Hematopoietic multipotent progenitor cell treated with erythropoietin and hydrocortisone succinate and interleukin-3 and kit ligand, for 6 days (in vitro differentiated cells): Measurements from ENCODE around the gene SPARC.

Experiments used
- DNase-seq: peaks from one replicate; pipeline ENCODE4 v3.0.0-alpha.2; 2015

SPARC gene

DNA sequence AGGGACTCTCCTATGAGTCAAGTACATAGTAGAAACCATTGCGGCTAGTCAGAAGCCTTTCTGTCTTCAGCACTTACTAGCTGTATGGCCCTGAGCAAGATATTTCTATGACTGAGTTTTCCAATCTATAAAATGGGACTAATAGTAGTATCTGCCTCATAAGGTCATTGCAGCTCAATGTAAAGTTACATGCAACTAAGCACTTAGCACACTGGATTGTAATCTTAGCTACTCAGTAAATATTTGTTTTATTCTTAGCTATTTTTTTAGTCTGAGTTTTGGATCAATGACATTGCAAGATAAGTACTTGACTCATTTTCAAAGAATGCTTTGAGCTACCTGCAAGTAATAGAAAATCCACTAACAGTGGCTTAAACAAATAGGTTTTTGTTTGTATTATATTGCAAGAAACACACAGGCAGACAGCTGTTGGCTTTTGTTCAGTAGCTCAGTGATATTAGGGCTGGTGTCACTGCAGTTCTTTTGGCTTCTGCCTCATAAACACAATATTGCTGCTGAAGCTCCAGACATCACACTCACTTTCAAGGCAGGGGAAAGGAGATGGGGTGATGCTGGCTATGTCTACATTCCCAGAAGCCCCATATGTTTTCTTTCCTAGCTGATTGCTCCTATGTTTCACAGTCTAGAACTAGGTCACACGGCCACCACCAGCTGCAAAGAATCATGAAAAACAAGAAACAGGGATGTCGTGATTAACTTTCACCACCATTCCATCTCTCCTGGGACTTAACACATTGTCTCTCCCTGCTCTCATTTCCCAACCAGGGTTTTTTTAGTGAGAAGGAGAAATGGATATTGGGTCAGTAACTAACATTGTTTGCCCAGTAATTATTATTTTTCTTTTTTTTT is 68.6 kb downstream of the SPARC start:
- DNase-seq: no peak

DNA sequence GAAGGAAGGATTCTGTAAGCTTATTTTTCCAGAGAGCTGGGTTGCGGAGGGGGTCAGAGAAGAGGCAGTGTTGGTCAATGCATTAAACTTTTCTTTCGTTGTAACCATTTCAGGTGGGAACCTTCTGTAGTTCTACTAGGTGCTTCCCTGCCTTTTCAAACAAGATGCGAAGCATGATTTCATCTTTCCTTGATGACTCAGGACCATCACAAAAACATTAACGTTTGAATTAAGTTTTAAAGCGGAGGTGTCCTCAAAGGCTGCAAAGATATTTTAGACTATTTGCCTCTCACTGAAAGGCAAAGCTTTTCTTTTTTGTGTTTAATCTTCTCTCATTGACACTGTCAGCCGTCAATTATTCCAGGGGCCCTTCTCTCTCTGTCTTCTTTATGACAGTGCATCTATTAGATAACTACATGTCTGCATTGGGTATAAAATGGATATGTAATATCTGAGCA is 69.3 kb downstream of the SPARC start:
- no peak for DNase-seq

- DNase-seq: no peak
Observed at GRCh38 chr5:151615431-151615830, 71.3 kb downstream of the SPARC start.

GRCh38 chr5:151614565-151614964 is 72.2 kb downstream of the SPARC start:
- no peak for DNase-seq

DNA sequence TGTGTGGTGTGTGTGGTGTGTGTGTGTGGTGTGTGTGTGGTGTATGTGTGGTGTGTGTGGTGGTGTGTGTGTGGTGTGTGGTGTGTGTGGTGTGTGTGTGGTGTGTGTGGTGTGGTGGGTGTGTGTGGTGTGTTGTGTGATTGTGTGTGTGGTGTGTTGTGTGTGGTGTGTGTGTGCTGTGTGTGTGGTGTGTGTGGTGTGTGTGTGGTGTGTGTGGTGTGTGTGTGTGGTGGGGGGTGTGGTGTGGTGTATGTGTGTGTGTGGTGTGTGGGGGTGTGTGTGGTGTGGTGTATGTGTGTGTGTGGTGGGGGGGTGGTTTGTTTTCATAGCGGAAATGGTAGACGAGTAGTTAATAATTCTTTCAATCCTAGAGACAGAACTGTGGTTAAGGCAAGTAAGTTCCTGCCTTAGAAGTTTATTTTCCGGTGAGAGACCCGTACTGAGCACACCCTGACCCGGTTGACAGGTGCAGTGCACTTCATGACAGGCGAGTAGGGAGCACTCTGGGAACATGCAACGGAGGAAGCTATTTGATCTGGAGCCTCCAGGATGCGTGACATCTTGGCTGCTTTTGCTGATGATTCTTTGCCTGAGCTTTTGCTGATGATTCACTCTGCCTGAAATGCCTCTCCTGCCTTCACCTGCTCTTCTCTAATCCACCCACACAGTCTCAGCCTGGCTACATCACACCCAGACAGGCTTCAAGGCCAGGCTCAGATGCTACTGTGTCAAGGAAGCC is 73.9 kb downstream of the SPARC start:
- no peak for DNase-seq

DNA sequence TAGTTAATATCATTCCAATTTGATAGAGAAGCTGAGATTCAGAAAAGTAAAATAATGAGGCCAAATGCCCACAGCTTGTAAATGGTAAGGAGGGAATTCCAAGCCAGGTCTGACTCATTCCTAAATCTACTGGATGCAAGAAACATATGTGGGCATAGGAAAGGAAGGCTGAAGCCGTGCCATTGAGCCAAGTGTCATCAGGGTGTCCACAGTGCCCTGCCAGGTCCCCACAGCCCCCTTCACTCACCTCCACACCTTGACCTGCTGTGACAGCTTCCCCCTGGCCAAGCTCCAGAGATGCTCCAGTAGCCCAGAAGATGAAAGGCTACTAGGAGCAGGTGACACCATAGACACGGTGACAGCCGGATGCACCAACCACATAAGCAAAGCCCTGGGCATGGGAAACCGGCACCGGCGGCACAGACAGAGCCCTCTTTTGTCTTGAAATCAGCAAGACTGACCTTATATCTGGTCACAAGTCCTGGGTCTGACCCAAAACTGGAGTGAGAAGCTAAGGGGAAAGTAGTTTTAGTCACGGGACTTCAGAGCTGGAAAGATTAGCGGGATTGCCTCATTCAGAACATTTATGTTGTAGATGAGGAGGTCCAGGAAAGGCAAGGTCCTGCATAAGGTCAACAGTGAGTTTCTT is 75.5 kb downstream of the SPARC start:
- no peak for DNase-seq
